Liver (tissue), 9 donors: Measurements from ENCODE around the gene SYNJ2. TPM values are rescaled to one million over a fixed set of nuclear protein-coding genes. Genes with fewer than 3 reads are reported as not detected.

Source experiments
- DNase-seq: peaks from one replicate; pipeline ENCODE4 v3.0.0-alpha.2; 2017; ENCODE audit warnings: low spot score
- H3K27ac ChIP-seq, 2 donors: one replicate each; pipeline ENCODE4 v1.7.0; 2013; ENCODE audit warnings: inconsistent platforms in 2 of 2, low read length in 2 of 2, control low read depth in 1 of 2, low read depth in 1 of 2, mild to moderate bottlenecking in 1 of 2
- H3K27me3 ChIP-seq, 4 donors: one replicate each; pipeline versions ENCODE4 v1.6.1 to v1.7.0; 2013; ENCODE audit warnings: low read length in 3 of 4, inconsistent platforms in 1 of 4, mild to moderate bottlenecking in 1 of 4, moderate library complexity in 1 of 4; ENCODE audit not compliant: control insufficient read depth in 4 of 4, insufficient read depth in 4 of 4
- H3K36me3 ChIP-seq, 4 donors: one replicate each; pipeline versions ENCODE4 v1.6.1 to v1.7.0; 2013; ENCODE audit warnings: low read length in 3 of 4, mild to moderate bottlenecking in 3 of 4, low read depth in 1 of 4, moderate library complexity in 1 of 4; ENCODE audit not compliant: control insufficient read depth in 4 of 4, insufficient read depth in 3 of 4
- H3K4me1 ChIP-seq, 4 donors: one replicate each; pipeline versions ENCODE4 v1.6.1 to v1.7.0; 2013; ENCODE audit warnings: low read length in 3 of 4, mild to moderate bottlenecking in 3 of 4, moderate library complexity in 1 of 4; ENCODE audit not compliant: control insufficient read depth in 4 of 4, insufficient read depth in 4 of 4
- H3K4me3 ChIP-seq, 3 donors: one replicate each; pipeline versions ENCODE4 v1.6.1 to v1.7.0; 2013; ENCODE audit warnings: low read length in 3 of 3, control low read depth in 1 of 3, low read depth in 1 of 3, mild to moderate bottlenecking in 1 of 3
- H3K9ac ChIP-seq, 2 donors: one replicate each; pipeline ENCODE4 v1.7.0; 2013; ENCODE audit warnings: low read length in 2 of 2, mild to moderate bottlenecking in 2 of 2, moderate library complexity in 2 of 2, control low read depth in 1 of 2, low read depth in 1 of 2
- H3K9me3 ChIP-seq, 4 donors: one replicate each; pipeline versions ENCODE4 v1.6.1 to v1.7.0; 2013; ENCODE audit warnings: low read length in 3 of 4; ENCODE audit not compliant: control insufficient read depth in 4 of 4
- EGR1 ChIP-seq, 2 donors: IDR thresholded peaks; 2 replicates each; pipeline ENCODE4 v1.6.1; 2016 to 2018; ENCODE audit warnings: antibody characterized with exemption in 2 of 2, low read depth in 2 of 2
- FOXA1 ChIP-seq: IDR thresholded peaks from 2 replicates; pipeline ENCODE4 v1.6.1; 2016; ENCODE audit warnings: antibody characterized with exemption
- GABPA ChIP-seq, 2 donors: IDR thresholded peaks in 1 of 2; conservative IDR thresholded peaks in 1 of 2; 2 replicates each; pipeline ENCODE4 v1.6.1; 2016; ENCODE audit warnings: antibody characterized with exemption in 2 of 2, mild to moderate bottlenecking in 1 of 2, moderate library complexity in 1 of 2
- HNF4A ChIP-seq, 2 donors: conservative IDR thresholded peaks; 2 replicates each; pipeline ENCODE4 v1.6.1; 2016; ENCODE audit warnings: antibody characterized with exemption in 2 of 2, mild to moderate bottlenecking in 2 of 2
- JUND ChIP-seq, 2 donors: IDR thresholded peaks; 2 replicates each; pipeline ENCODE4 v1.6.1; 2016; ENCODE audit warnings: antibody characterized with exemption in 2 of 2
- RAD21 ChIP-seq, 2 donors: IDR thresholded peaks; 2 replicates each; pipeline ENCODE4 v1.6.1; 2016; ENCODE audit warnings: antibody characterized with exemption in 2 of 2, mild to moderate bottlenecking in 2 of 2
- REST ChIP-seq: IDR thresholded peaks from 2 replicates; pipeline ENCODE4 v1.6.1; 2016; ENCODE audit warnings: antibody characterized with exemption, mild to moderate bottlenecking
- RXRA ChIP-seq, 2 donors: IDR thresholded peaks; 2 replicates each; pipeline ENCODE4 v1.6.1; 2017 to 2018; ENCODE audit warnings: antibody characterized with exemption in 2 of 2, mild to moderate bottlenecking in 1 of 2
- SP1 ChIP-seq: IDR thresholded peaks from 2 replicates; pipeline ENCODE4 v1.6.1; 2018; ENCODE audit warnings: antibody characterized with exemption, mild to moderate bottlenecking
- TAF1 ChIP-seq: conservative IDR thresholded peaks from 2 replicates; pipeline ENCODE4 v1.6.1; 2016; ENCODE audit warnings: antibody characterized with exemption, mild to moderate bottlenecking
- YY1 ChIP-seq: IDR thresholded peaks from 2 replicates; pipeline ENCODE4 v1.6.1; 2016; ENCODE audit warnings: antibody characterized with exemption, mild to moderate bottlenecking
- WGBS: extraction: QIAGEN DNeasy Blood & Tissue Kit; methylation state at CpG from one replicate; pipeline ENCODE4 v1.1.7; 2013; 5-methylcytosine and 5-hydroxymethylcytosine counted together
- polyA plus RNA-seq, 2 donors: library from polyadenylated mRNA; stranded (reverse) in 1 of 2; unstranded in 1 of 2; fragments of 200-250 nt in 1 of 2; fragments of >200 nt in 1 of 2; fragmentation: Nextera tagmentation in 1 of 2; extraction: Ambion mirVana in 1 of 2; gene quantifications; one replicate each; pipeline versions ENCODE4 v1.2.1 to v1.2.3, GENCODE V29; 2013 to 2015
- total RNA-seq, 2 donors: library from RNA; depleted of rRNA; stranded (reverse); fragments of >200 nt; gene quantifications; one replicate each; pipeline ENCODE4 v1.2.3, GENCODE V29; 2014
- TF ChIP-seq, protein P1 (sequence below): IDR thresholded peaks from 2 replicates; pipeline ENCODE4 v1.6.1; 2016; ENCODE audit warnings: antibody characterized with exemption
- TF ChIP-seq, protein P2 (sequence below): IDR thresholded peaks from 2 replicates; pipeline ENCODE4 v1.6.1; 2016; ENCODE audit warnings: antibody characterized with exemption
- TF ChIP-seq, protein P3 (sequence below): fragments of 150-350 bp; IDR thresholded peaks from 2 replicates; pipeline ENCODE4 v1.5.1; 2017; ENCODE audit warnings: improper control_type of control experiment, low read depth, low read length; ENCODE audit not compliant: missing input control
- donor health status: healthy.
- donor health status: healthy.
- donor health status: healthy.
- donor health status: healthy.
- donor health status: healthy.

SYNJ2 gene
- total and polyA plus RNA-seq, 4 donors = 2.4 to 8.9 (median 3.2) TPM

DNA sequence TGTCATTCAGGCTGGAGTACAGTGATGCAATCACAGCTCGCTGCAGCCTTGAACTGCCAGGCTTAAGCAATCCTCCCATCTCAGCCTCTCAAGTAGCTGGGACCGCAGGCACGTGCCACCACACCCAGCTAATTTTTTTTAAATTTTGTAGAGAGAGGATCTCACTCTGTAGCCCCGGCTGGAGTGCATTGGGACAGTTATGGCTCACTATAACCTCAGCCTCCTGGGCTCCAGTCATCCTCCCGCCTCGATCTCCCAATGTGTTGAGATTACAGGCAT, 99.9 kb downstream of the SYNJ2 start:
- Histone ChIP-seq H3K27ac (no peak overlapping the region), H3K9me3 (no peaks in the 10 kb centered on the region), H3K4me1 (no peaks in the 10 kb centered on the region), H3K9ac (no peak overlapping the region), H3K4me3 (no peak overlapping the region), H3K27me3 (no peaks in the 10 kb centered on the region), H3K36me3 (peaks cover 6 to 50% (median 23%) of the 10 kb centered on the region in 4 donors)
- 94% methylated on average over 6 of the region's 6 CpGs for WGBS
- TF ChIP-seq RAD21 (IDR thresholded peaks at IDR 0.05) (no peak), FOXA1 (no peak), EGR1 (IDR thresholded peaks at IDR 0.05; ENCODE audit: low read depth in 2 of 2) (no peak), TAF1 (no peak), RXRA (IDR thresholded peaks at IDR 0.05) (no peak), SP1 (no peak)
- TF ChIP-seq, protein P1, sequence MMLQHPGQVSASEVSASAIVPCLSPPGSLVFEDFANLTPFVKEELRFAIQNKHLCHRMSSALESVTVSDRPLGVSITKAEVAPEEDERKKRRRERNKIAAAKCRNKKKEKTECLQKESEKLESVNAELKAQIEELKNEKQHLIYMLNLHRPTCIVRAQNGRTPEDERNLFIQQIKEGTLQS = no peak
- TF ChIP-seq, protein P2, sequence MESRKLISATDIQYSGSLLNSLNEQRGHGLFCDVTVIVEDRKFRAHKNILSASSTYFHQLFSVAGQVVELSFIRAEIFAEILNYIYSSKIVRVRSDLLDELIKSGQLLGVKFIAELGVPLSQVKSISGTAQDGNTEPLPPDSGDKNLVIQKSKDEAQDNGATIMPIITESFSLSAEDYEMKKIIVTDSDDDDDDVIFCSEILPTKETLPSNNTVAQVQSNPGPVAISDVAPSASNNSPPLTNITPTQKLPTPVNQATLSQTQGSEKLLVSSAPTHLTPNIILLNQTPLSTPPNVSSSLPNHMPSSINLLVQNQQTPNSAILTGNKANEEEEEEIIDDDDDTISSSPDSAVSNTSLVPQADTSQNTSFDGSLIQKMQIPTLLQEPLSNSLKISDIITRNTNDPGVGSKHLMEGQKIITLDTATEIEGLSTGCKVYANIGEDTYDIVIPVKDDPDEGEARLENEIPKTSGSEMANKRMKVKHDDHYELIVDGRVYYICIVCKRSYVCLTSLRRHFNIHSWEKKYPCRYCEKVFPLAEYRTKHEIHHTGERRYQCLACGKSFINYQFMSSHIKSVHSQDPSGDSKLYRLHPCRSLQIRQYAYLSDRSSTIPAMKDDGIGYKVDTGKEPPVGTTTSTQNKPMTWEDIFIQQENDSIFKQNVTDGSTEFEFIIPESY = no peak
- DNase-seq = no peak

- 89% methylated on average over 23 of the region's 23 CpGs for WGBS
These were observed 102.0 kb downstream of the SYNJ2 start for GRCh38 chr6:158083455-158084325.

DNA sequence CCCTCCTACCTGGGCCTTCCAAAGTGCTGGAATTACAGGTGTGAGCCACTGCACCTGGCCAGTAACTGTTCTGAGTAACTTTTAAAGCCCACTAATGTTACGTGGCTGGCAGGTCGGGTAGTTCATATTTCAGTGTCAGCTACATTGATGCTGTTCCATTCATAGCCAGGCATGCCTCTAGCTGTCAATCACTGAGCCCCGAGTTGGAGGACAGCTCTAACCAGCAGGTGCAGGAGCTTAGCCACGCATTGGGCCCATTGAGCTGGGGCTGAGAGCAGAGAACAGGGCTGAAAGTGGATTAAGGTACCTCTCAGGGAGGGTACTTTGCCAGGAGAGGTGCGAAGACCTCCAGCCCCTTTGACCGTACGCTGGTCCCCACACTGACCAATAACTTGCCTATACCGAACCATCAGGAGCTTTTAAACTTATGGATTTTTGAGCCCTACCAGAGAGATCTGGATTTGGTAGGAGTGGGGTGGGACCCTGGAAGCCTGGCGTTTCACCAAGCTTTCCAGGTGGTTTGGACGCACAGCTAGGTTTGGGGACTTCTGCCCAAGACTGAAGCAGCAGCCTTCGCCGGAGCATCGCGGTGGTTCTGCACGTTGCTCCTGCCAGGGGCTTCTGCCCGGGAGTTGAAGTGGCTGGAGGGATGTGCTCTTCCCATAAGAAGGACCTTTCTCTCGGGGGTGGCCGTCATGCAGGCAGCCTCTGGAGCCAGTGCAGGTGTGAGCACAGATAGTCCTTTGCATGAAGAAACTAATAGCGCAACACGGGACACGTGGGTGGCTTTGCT, 103.8 kb downstream of the SYNJ2 start:
- H3K36me3 ChIP-seq = peaks cover 3 to 47% (median 26%) of the 10 kb centered on the region in 4 donors
- no peaks in the 10 kb centered on the region for H3K4me1 ChIP-seq
- 87% methylated on average over 21 of the region's 21 CpGs for WGBS
- TF ChIP-seq, protein P1 = no peak
- no peak for TF ChIP-seq GABPA (IDR thresholded peaks at IDR 0.05 in 1 of 2, conservative IDR thresholded peaks at IDR 0.05 in 1 of 2)
- no peak for TF ChIP-seq JUND (IDR thresholded peaks at IDR 0.05)
- TF ChIP-seq REST = no peak
- no peak for TF ChIP-seq HNF4A (conservative IDR thresholded peaks at IDR 0.05)
- no peak for TF ChIP-seq YY1
- TF ChIP-seq, protein P3, sequence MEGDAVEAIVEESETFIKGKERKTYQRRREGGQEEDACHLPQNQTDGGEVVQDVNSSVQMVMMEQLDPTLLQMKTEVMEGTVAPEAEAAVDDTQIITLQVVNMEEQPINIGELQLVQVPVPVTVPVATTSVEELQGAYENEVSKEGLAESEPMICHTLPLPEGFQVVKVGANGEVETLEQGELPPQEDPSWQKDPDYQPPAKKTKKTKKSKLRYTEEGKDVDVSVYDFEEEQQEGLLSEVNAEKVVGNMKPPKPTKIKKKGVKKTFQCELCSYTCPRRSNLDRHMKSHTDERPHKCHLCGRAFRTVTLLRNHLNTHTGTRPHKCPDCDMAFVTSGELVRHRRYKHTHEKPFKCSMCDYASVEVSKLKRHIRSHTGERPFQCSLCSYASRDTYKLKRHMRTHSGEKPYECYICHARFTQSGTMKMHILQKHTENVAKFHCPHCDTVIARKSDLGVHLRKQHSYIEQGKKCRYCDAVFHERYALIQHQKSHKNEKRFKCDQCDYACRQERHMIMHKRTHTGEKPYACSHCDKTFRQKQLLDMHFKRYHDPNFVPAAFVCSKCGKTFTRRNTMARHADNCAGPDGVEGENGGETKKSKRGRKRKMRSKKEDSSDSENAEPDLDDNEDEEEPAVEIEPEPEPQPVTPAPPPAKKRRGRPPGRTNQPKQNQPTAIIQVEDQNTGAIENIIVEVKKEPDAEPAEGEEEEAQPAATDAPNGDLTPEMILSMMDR = no peak
- no peak for TF ChIP-seq RAD21 (IDR thresholded peaks at IDR 0.05)
- TF ChIP-seq RXRA (IDR thresholded peaks at IDR 0.05) = no peak
- TF ChIP-seq, protein P2 = no peak
- DNase-seq = no peak
- H3K9ac ChIP-seq = no peak overlapping the region
- no peaks in the 10 kb centered on the region for H3K27me3 ChIP-seq
- no peak overlapping the region for H3K4me3 ChIP-seq
- H3K27ac ChIP-seq = no peak overlapping the region
- H3K9me3 ChIP-seq = no peaks in the 10 kb centered on the region

More at GRCh38 chr6:158083455-158084325, 102.0 kb downstream of the SYNJ2 start:
- no peaks in the 10 kb centered on the region for H3K9me3 ChIP-seq
- H3K27me3 ChIP-seq = no peaks in the 10 kb centered on the region
- H3K4me1 ChIP-seq = no peaks in the 10 kb centered on the region
- no peak for TF ChIP-seq FOXA1
- H3K36me3 ChIP-seq = peaks cover 3 to 41% (median 20%) of the 10 kb centered on the region in 4 donors
- H3K9ac ChIP-seq = no peak overlapping the region
- no peak overlapping the region for H3K27ac ChIP-seq
- no peak for DNase-seq
- no peak overlapping the region for H3K4me3 ChIP-seq
